WTC11 (cell line): ENCODE results near the gene ADAMTS15. TPM values are rescaled to one million over a fixed set of nuclear protein-coding genes. Genes with fewer than 3 reads are reported as not detected.

Experiments
- ATAC-seq: fragments of 200-7000 bp; cut with Tn5 transposase; 2 replicates; pipeline ENCODE4 v1.10.0; 2021; ENCODE audit warnings: mild to moderate bottlenecking, moderate library complexity
- CTCF ChIA-PET: fragments of 300-600 bp; sonication (Branson Sonifier 250); formaldehyde crosslinking; loops from one replicate; lab custom pipeline; 2021; ENCODE audit warnings: antibody characterized with exemption; lab: Charles Lee
- POLR2A ChIA-PET: fragments of 350-600 bp; sonication (Branson Sonifier 250); formaldehyde crosslinking; loops from one replicate; lab custom pipeline; 2021; ENCODE audit warnings: antibody characterized with exemption; lab: Charles Lee
- DNase-seq: peaks from one replicate; pipeline ENCODE4 v3.0.0; 2021; ENCODE audit warnings: low spot score
- H3K27ac Mint-ChIP-seq: 2 replicates; pipeline ENCODE4 v1.8.0; 2021; ENCODE audit warnings: mixed read lengths
- H3K27me3 Mint-ChIP-seq: 2 replicates; pipeline ENCODE4 v1.8.0; 2021; ENCODE audit warnings: low read depth, mild to moderate bottlenecking, moderate library complexity, mixed read lengths
- H3K36me3 Mint-ChIP-seq: 2 replicates; pipeline ENCODE4 v1.8.0; 2021; ENCODE audit warnings: mixed read lengths
- H3K4me1 Mint-ChIP-seq: 2 replicates; pipeline ENCODE4 v1.8.0; 2022; ENCODE audit warnings: mixed read lengths
- H3K4me3 Mint-ChIP-seq: 2 replicates; pipeline ENCODE4 v1.8.0; 2021; ENCODE audit warnings: mild to moderate bottlenecking, moderate library complexity, mixed read lengths
- H3K9me3 Mint-ChIP-seq: 2 replicates; pipeline ENCODE4 v1.8.0; 2021; ENCODE audit warnings: mixed read lengths
- ATF1 ChIP-seq: sonication (generic); formaldehyde crosslinking; IDR thresholded peaks from 2 replicates; pipeline ENCODE4 v1.8.1; 2023; ENCODE audit warnings: mild to moderate bottlenecking, moderate library complexity, missing genetic modification reagents
- CREM ChIP-seq: sonication (generic); formaldehyde crosslinking; IDR thresholded peaks from 2 replicates; pipeline ENCODE4 v1.8.1; 2022; ENCODE audit warnings: mild to moderate bottlenecking, missing genetic modification reagents, moderate library complexity
- ELF4 ChIP-seq: sonication (generic); formaldehyde crosslinking; IDR thresholded peaks from 2 replicates; pipeline ENCODE4 v1.8.1; 2022; ENCODE audit warnings: low read depth, mild to moderate bottlenecking, moderate library complexity, missing genetic modification reagents
- FOXK1 ChIP-seq: sonication (generic); formaldehyde crosslinking; IDR thresholded peaks from 2 replicates; pipeline ENCODE4 v1.8.0; 2022; ENCODE audit warnings: mild to moderate bottlenecking, moderate library complexity, missing genetic modification reagents
- GABPB1 ChIP-seq: sonication (generic); formaldehyde crosslinking; IDR thresholded peaks from 2 replicates; pipeline ENCODE4 v1.8.1; 2023; ENCODE audit warnings: mild to moderate bottlenecking, missing genetic modification reagents
- JAZF1 ChIP-seq: fragments of 250-450 bp; sonication (Bioruptor Pico); IDR thresholded peaks from 2 replicates; pipeline ENCODE4 v1.9.0; 2021; ENCODE audit warnings: moderate library complexity, mild to moderate bottlenecking, inconsistent platforms
- MAX ChIP-seq: sonication (generic); formaldehyde crosslinking; IDR thresholded peaks from 2 replicates; pipeline ENCODE4 v1.8.0; 2022; ENCODE audit warnings: mild to moderate bottlenecking, missing genetic modification reagents
- NFATC4 ChIP-seq: fragments of 250-450 bp; sonication (Bioruptor Pico); IDR thresholded peaks from 2 replicates; pipeline ENCODE4 v1.9.0; 2021; ENCODE audit warnings: mild to moderate bottlenecking
- RORB ChIP-seq: fragments of 250-450 bp; sonication (Bioruptor Pico); IDR thresholded peaks from 2 replicates; pipeline ENCODE4 v1.9.0; 2021; ENCODE audit warnings: mild to moderate bottlenecking
- SOX15 ChIP-seq: fragments of 250-450 bp; sonication (Bioruptor Pico); IDR thresholded peaks from 2 replicates; pipeline ENCODE4 v1.9.0; 2021; ENCODE audit warnings: mild to moderate bottlenecking
- TCF7 ChIP-seq: sonication (generic); formaldehyde crosslinking; IDR thresholded peaks from 2 replicates; pipeline ENCODE4 v1.8.0; 2022; ENCODE audit warnings: mild to moderate bottlenecking, low read depth, missing genetic modification reagents, moderate library complexity
- TEAD1 ChIP-seq: sonication (generic); formaldehyde crosslinking; IDR thresholded peaks from 2 replicates; pipeline ENCODE4 v1.8.0; 2022; ENCODE audit warnings: mild to moderate bottlenecking, missing genetic modification reagents
- ZNF121 ChIP-seq: sonication (generic); formaldehyde crosslinking; IDR thresholded peaks from 2 replicates; pipeline ENCODE4 v1.8.0; 2023; ENCODE audit warnings: missing genetic modification reagents
- ZNF396 ChIP-seq: fragments of 250-450 bp; sonication (Bioruptor Pico); IDR thresholded peaks from 2 replicates; pipeline ENCODE4 v1.8.0; 2021; ENCODE audit warnings: mild to moderate bottlenecking, moderate library complexity, borderline replicate concordance
- ZNF532 ChIP-seq: fragments of 250-450 bp; sonication (Bioruptor Pico); IDR thresholded peaks from 2 replicates; pipeline ENCODE4 v1.9.0; 2021; ENCODE audit warnings: mild to moderate bottlenecking, borderline replicate concordance
- total RNA-seq: library from RNA; stranded (reverse); gene quantifications from 3 replicates; pipeline ENCODE4 v1.2.3, GENCODE V29; 2021
- TF ChIP-seq, protein P1 (sequence below): fragments of 200-600 bp; IDR thresholded peaks from 2 replicates; pipeline ENCODE4 v1.8.0; 2022; ENCODE audit warnings: antibody characterized with exemption
- TF ChIP-seq, protein P2 (sequence below): sonication (generic); formaldehyde crosslinking; IDR thresholded peaks from 2 replicates; pipeline ENCODE4 v1.8.1; 2022; ENCODE audit warnings: low read depth, mild to moderate bottlenecking, moderate library complexity, missing genetic modification reagents, borderline replicate concordance
- TF ChIP-seq, protein P3 (sequence below): sonication (generic); formaldehyde crosslinking; IDR thresholded peaks from 2 replicates; pipeline ENCODE4 v1.8.0; 2023; ENCODE audit warnings: missing genetic modification reagents
- TF ChIP-seq, protein P4 (sequence below): sonication (generic); formaldehyde crosslinking; IDR thresholded peaks from 2 replicates; pipeline ENCODE4 v1.8.0; 2022; ENCODE audit warnings: mild to moderate bottlenecking, missing genetic modification reagents
- TF ChIP-seq, protein P5 (sequence below): sonication (generic); formaldehyde crosslinking; IDR thresholded peaks from 2 replicates; pipeline ENCODE4 v1.8.0; 2022; ENCODE audit warnings: mild to moderate bottlenecking, missing genetic modification reagents

ADAMTS15 gene
- total RNA-seq, 1 experiment from 2014 or later, result 3.7 TPM

DNA sequence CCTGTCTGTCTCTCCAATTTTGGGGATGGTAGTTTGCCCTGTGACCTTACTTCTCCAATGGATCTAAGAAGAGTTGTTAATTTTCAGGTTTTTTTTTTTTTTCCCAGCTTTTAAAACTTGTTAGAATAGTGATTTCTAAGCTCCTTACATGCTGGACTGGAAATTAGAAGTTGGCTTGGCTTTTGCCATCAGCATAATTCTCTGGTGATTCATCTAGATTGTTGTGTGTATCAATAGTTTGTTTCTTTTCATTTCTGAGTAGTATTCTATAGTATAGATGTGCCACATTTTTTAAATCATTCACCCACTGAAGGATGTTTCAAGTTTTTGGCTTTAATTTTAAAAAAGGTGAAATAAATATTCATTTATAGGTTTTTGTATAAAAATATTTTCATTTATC, 51.4 kb downstream of the ADAMTS15 start:
- H3K36me3 Mint-ChIP-seq, result peaks cover 9% of the 10 kb centered on the region
- peaks cover 28% of the 10 kb centered on the region for H3K9me3 Mint-ChIP-seq
- ATAC-seq, result no peak
- ChIA-PET CTCF (interaction anchor here (0.6 kb wide), 1 partner anchor 328 kb away, joined by 4 read pairs; no protein-coding TSS in a partner anchor), POLR2A (no interaction called here)
- DNase-seq, result no peak
- peaks cover 3% of the 10 kb centered on the region; the same call in 1 of the 2 replicates for H3K27me3 Mint-ChIP-seq
- H3K27ac Mint-ChIP-seq, result no peak overlapping the region
- H3K4me1 Mint-ChIP-seq, result no peaks in the 10 kb centered on the region
- TF ChIP-seq, protein P1, sequence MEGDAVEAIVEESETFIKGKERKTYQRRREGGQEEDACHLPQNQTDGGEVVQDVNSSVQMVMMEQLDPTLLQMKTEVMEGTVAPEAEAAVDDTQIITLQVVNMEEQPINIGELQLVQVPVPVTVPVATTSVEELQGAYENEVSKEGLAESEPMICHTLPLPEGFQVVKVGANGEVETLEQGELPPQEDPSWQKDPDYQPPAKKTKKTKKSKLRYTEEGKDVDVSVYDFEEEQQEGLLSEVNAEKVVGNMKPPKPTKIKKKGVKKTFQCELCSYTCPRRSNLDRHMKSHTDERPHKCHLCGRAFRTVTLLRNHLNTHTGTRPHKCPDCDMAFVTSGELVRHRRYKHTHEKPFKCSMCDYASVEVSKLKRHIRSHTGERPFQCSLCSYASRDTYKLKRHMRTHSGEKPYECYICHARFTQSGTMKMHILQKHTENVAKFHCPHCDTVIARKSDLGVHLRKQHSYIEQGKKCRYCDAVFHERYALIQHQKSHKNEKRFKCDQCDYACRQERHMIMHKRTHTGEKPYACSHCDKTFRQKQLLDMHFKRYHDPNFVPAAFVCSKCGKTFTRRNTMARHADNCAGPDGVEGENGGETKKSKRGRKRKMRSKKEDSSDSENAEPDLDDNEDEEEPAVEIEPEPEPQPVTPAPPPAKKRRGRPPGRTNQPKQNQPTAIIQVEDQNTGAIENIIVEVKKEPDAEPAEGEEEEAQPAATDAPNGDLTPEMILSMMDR, result no peak
- TF ChIP-seq MAX (CRISPR knock-in tag) (no peak), ZNF396 (CRISPR knock-in tag) (no peak), TCF7 (CRISPR knock-in tag) (no peak), GABPB1 (CRISPR knock-in tag) (no peak), TEAD1 (CRISPR knock-in tag) (no peak), ATF1 (CRISPR knock-in tag) (no peak), NFATC4 (CRISPR knock-in tag) (no peak), CREM (CRISPR knock-in tag) (no peak), ZNF532 (CRISPR knock-in tag) (no peak), SOX15 (CRISPR knock-in tag) (no peak), JAZF1 (no peak), ZNF121 (CRISPR knock-in tag) (no peak), RORB (CRISPR knock-in tag) (no peak), ELF4 (CRISPR knock-in tag) (no peak), FOXK1 (CRISPR knock-in tag) (no peak)
- TF ChIP-seq, protein P2, sequence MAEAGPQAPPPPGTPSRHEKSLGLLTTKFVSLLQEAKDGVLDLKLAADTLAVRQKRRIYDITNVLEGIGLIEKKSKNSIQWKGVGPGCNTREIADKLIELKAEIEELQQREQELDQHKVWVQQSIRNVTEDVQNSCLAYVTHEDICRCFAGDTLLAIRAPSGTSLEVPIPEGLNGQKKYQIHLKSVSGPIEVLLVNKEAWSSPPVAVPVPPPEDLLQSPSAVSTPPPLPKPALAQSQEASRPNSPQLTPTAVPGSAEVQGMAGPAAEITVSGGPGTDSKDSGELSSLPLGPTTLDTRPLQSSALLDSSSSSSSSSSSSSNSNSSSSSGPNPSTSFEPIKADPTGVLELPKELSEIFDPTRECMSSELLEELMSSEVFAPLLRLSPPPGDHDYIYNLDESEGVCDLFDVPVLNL (CRISPR knock-in tag), result no peak
- TF ChIP-seq, protein P3, sequence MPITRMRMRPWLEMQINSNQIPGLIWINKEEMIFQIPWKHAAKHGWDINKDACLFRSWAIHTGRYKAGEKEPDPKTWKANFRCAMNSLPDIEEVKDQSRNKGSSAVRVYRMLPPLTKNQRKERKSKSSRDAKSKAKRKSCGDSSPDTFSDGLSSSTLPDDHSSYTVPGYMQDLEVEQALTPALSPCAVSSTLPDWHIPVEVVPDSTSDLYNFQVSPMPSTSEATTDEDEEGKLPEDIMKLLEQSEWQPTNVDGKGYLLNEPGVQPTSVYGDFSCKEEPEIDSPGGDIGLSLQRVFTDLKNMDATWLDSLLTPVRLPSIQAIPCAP (CRISPR knock-in tag), result no peak
- TF ChIP-seq, protein P4, sequence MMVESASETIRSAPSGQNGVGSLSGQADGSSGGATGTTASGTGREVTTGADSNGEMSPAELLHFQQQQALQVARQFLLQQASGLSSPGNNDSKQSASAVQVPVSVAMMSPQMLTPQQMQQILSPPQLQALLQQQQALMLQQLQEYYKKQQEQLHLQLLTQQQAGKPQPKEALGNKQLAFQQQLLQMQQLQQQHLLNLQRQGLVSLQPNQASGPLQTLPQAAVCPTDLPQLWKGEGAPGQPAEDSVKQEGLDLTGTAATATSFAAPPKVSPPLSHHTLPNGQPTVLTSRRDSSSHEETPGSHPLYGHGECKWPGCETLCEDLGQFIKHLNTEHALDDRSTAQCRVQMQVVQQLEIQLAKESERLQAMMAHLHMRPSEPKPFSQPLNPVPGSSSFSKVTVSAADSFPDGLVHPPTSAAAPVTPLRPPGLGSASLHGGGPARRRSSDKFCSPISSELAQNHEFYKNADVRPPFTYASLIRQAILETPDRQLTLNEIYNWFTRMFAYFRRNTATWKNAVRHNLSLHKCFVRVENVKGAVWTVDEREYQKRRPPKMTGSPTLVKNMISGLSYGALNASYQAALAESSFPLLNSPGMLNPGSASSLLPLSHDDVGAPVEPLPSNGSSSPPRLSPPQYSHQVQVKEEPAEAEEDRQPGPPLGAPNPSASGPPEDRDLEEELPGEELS (CRISPR knock-in tag), result no peak
- TF ChIP-seq, protein P5, sequence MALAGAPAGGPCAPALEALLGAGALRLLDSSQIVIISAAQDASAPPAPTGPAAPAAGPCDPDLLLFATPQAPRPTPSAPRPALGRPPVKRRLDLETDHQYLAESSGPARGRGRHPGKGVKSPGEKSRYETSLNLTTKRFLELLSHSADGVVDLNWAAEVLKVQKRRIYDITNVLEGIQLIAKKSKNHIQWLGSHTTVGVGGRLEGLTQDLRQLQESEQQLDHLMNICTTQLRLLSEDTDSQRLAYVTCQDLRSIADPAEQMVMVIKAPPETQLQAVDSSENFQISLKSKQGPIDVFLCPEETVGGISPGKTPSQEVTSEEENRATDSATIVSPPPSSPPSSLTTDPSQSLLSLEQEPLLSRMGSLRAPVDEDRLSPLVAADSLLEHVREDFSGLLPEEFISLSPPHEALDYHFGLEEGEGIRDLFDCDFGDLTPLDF (CRISPR knock-in tag), result no peak
- no peak overlapping the region for H3K4me3 Mint-ChIP-seq
